ENCODE data around the gene KLF6.

GRCh38 chr10:3783316-3783681 lies 1.7 kb downstream of the KLF6 start:
- TF ChIP-seq CTCF (conservative IDR thresholded peaks at IDR 0.05 in 1 of 2, IDR thresholded peaks at IDR 0.05 in 1 of 2; ENCODE audit: extremely low read depth in 1 of 2, insufficient read depth in 1 of 2, low read depth in 1 of 2, low read length in 2 of 2) (no peak), EZH2 (IDR thresholded peaks at IDR 0.05; ENCODE audit: borderline replicate concordance, low read length) (no peak)
